DMS 273 (cell line): ENCODE data around the gene NPIPA1.
"Not testable (repeated sequence)": the region's sequence is repeated elsewhere in the genome, so short reads cannot be mapped to it uniquely, and the experiment has no call there.

Source experiments
- DNase-seq: peaks from one replicate; lab custom pipeline; 2025; ENCODE audit not compliant: unreplicated experiment; lab: John Stamatoyannopoulos, UW

NPIPA1 gene

GRCh38 chr16:14937143-14937542 lies at the start of gene NPIPA1:
TSS of gene NPIPA1 (plus strand) at chr16:14937443. CDS start at chr16:14937443, 0 bp downstream.
- DNase-seq, result not testable (repeated sequence)

- not testable (repeated sequence) for DNase-seq
Measured at GRCh38 chr16:14892111-14892510, 45.1 kb upstream of the NPIPA1 start.

GRCh38 chr16:14895382-14895781 lies 41.9 kb upstream of the NPIPA1 start:
- not testable (repeated sequence) for DNase-seq

GRCh38 chr16:14896023-14896422 lies 41.2 kb upstream of the NPIPA1 start:
- not testable (repeated sequence) for DNase-seq

GRCh38 chr16:14897006-14897664 lies 40.1 kb upstream of the NPIPA1 start:
- DNase-seq, result not testable (repeated sequence)

- DNase-seq, result not testable (repeated sequence)
Measured at GRCh38 chr16:14898162-14898561, 39.1 kb upstream of the NPIPA1 start.

GRCh38 chr16:14903191-14903957 lies 33.9 kb upstream of the NPIPA1 start:
- not testable (repeated sequence) for DNase-seq

GRCh38 chr16:14909744-14910143 lies 27.5 kb upstream of the NPIPA1 start:
- not testable (repeated sequence) for DNase-seq

GRCh38 chr16:14910833-14911629 lies 26.2 kb upstream of the NPIPA1 start:
- DNase-seq, result not testable (repeated sequence)

GRCh38 chr16:14911954-14912353 lies 25.3 kb upstream of the NPIPA1 start:
- not testable (repeated sequence) for DNase-seq

GRCh38 chr16:14912588-14912987 lies 24.7 kb upstream of the NPIPA1 start:
- DNase-seq, result not testable (repeated sequence)

- not testable (repeated sequence) for DNase-seq
Measured at GRCh38 chr16:14918504-14918903, 18.7 kb upstream of the NPIPA1 start.

GRCh38 chr16:14919837-14920600 lies 17.2 kb upstream of the NPIPA1 start:
- DNase-seq, result not testable (repeated sequence)

- DNase-seq, result not testable (repeated sequence)
Measured at GRCh38 chr16:14922285-14922684, 15.0 kb upstream of the NPIPA1 start.

GRCh38 chr16:14922968-14923367 lies 14.3 kb upstream of the NPIPA1 start:
- not testable (repeated sequence) for DNase-seq

- not testable (repeated sequence) for DNase-seq
Measured at GRCh38 chr16:14923394-14924088, 13.7 kb upstream of the NPIPA1 start.

- DNase-seq, result not testable (repeated sequence)
Measured at GRCh38 chr16:14924359-14924758, 12.9 kb upstream of the NPIPA1 start.

GRCh38 chr16:14924982-14925381 lies 12.3 kb upstream of the NPIPA1 start:
- not testable (repeated sequence) for DNase-seq

- not testable (repeated sequence) for DNase-seq
Measured at GRCh38 chr16:14928064-14928714, 9.1 kb upstream of the NPIPA1 start.
